ENCODE measurements around the gene GTF3C4. TPM values are rescaled to one million over a fixed set of nuclear protein-coding genes. Genes with fewer than 3 reads are reported as not detected.
"Not testable (repeated sequence)": the region's sequence is repeated elsewhere in the genome, so short reads cannot be mapped to it uniquely, and the experiment has no call there.

Gene GTF3C4
- total and polyA plus RNA-seq, 2 of the 8 experiments (the other 6 are each of a cell fraction or from before 2014, with no cell fraction given), result 6.8 to 39.2 TPM

- TF ChIP-seq SRF (IDR thresholded peaks at IDR 0.05; ENCODE audit: low read depth, low read length) (no peak), RFX5 (IDR thresholded peaks at IDR 0.05; ENCODE audit: borderline replicate concordance, low read depth, low read length) (no peak), CTCF (IDR thresholded peaks at IDR 0.05; ENCODE audit: control extremely low read depth in 1 of 3, insufficient read depth in 1 of 3, low read depth in 1 of 3, low read length in 3 of 3) (no peak), KDM4A (IDR thresholded peaks at IDR 0.05; ENCODE audit: low read depth, low read length, severe bottlenecking) (no peak)
These were observed 47.2 kb downstream of the GTF3C4 start (continued) for GRCh38 chr9:132717326-132717945.

- not testable (repeated sequence) for H4K8ac ChIP-seq (ENCODE audit: extremely low read depth, insufficient read depth, low read length); H4K5ac ChIP-seq (ENCODE audit: insufficient read length, low read depth, low read length); H2BK5ac ChIP-seq (ENCODE audit: low read depth, low read length); H3K56ac ChIP-seq (replicated peaks; ENCODE audit: insufficient read length, low read depth, low read length); H2BK12ac ChIP-seq (ENCODE audit: low read depth, low read length); H3K27ac ChIP-seq (ENCODE audit: low read depth, low read length); H3K4me3 ChIP-seq (ENCODE audit: extremely low read depth in 1 of 4, insufficient read depth in 2 of 4, low read depth in 3 of 4, low read length in 4 of 4); H4K91ac ChIP-seq (replicated peaks; ENCODE audit: insufficient read length, low read length); H4K20me1 ChIP-seq (replicated peaks in 1 of 2; ENCODE audit: control insufficient read depth in 1 of 2, insufficient read depth in 2 of 2, low read length in 2 of 2); H3K9ac ChIP-seq (replicated peaks in 1 of 4; ENCODE audit: extremely low read depth in 1 of 4, low read depth in 3 of 4, low read length in 3 of 4); H2BK20ac ChIP-seq (ENCODE audit: low read length); H3K79me1 ChIP-seq (ENCODE audit: low read depth, low read length); H3K18ac ChIP-seq (ENCODE audit: extremely low read depth, low read length); H2AK5ac ChIP-seq (ENCODE audit: low read depth, low read length); H3K23ac ChIP-seq (ENCODE audit: insufficient read length); H3K27me3 ChIP-seq (replicated peaks in 1 of 4; ENCODE audit: control insufficient read depth in 3 of 4, extremely low read depth in 1 of 4, insufficient read depth in 3 of 4, low read length in 3 of 4); H3K4me1 ChIP-seq (replicated peaks in 1 of 4; ENCODE audit: control insufficient read depth in 3 of 4, insufficient read depth in 4 of 4, low read length in 3 of 4); H3K9me3 ChIP-seq (ENCODE audit: insufficient read depth in 2 of 2, low read depth in 1 of 2, low read length in 1 of 2); H3K23me2 ChIP-seq (ENCODE audit: low read depth, low read length); H3K79me2 ChIP-seq (ENCODE audit: control insufficient read depth in 1 of 2, insufficient read depth in 2 of 2, low read length in 2 of 2); H2BK15ac ChIP-seq (ENCODE audit: low read length); H3K36me3 ChIP-seq (ENCODE audit: control insufficient read depth in 2 of 4, insufficient read depth in 4 of 4, low read length in 3 of 4); H3K4me2 ChIP-seq (ENCODE audit: insufficient read depth in 1 of 2, low read depth in 2 of 2, low read length in 2 of 2); H2BK120ac ChIP-seq (replicated peaks; ENCODE audit: low read depth, low read length); DNase-seq (ENCODE audit: low read depth in 1 of 2, low spot score in 2 of 2); FAIRE-seq; H2AFZ ChIP-seq (ENCODE audit: low read length); H3K4ac ChIP-seq (replicated peaks; ENCODE audit: insufficient read length, low read depth, low read length); H3K14ac ChIP-seq (ENCODE audit: insufficient read length)
- POLR2A ChIA-PET (ENCODE audit: partially characterized antibody), result interaction anchor here (0.6 to 1.3 kb wide), 2 partner anchors 36 to 127 kb away, joined by 3 read pairs; no protein-coding TSS in a partner anchor
- 90% methylated on average over 8 of the region's 8 CpGs; no CpG with 5 or more reads in 1 of the 2 experiments for WGBS, 2 experiments (ENCODE audit: extremely low coverage in 1 of 2, insufficient coverage in 1 of 2, insufficient read length in 1 of 2, insufficient replicate concordance in 2 of 2, low coverage in 1 of 2, low lambda C conversion rate in 2 of 2, missing lambda C conversion rate in 1 of 2)
- CTCF ChIA-PET (ENCODE audit: partially characterized antibody), result interaction anchor here (0.7 to 1.3 kb wide), 3 partner anchors 16 to 88 kb away, joined by 3 to 6 read pairs (median 3); no protein-coding TSS in a partner anchor
These were observed 48.2 kb downstream of the GTF3C4 start for GRCh38 chr9:132718381-132718928.

Data from H1 (cell line).